Measurements from ENCODE around the gene EDIL3. TPM values are rescaled to one million over a fixed set of nuclear protein-coding genes. Genes with fewer than 3 reads are reported as not detected.

The EDIL3 gene
- total RNA-seq, 2 experiments from 2014 or later: not detected

DNA sequence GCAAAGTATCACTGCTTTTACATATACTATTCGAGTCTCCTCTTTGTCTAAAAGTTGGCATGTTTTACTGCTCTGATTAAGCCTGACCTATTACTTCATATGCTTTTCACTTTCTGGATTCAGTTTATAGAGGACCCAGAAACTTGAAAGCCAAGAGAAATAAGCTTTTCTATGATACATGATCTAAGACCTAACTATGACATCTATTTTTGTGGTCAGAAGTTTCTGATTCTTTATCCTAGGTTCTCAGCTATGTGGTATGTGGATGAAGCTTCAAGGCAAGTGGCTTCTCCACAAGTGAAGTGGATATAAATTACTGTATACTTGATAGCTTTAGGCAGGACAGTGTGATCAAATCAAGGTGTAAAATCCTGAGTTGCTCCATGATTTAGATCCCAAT lies 6.3 kb downstream of the EDIL3 start:
- H3K9me2 ChIP-seq (ENCODE audit: insufficient read depth, low read length): no peaks in the 10 kb centered on the region
- BruUV-seq (replicated peaks): no TSS peak
- no peak for DNase-seq (ENCODE audit: low spot score)
- H4K20me1 ChIP-seq (ENCODE audit: insufficient read depth, low read length): no peaks in the 10 kb centered on the region
- no peak overlapping the region for H3K27ac ChIP-seq (ENCODE audit: low read depth, low read length, poor library complexity, severe bottlenecking)
- CTCF ChIA-PET (ENCODE audit: unreplicated experiment): no interaction called here
- H3K36me3 ChIP-seq (ENCODE audit: insufficient read depth, low read length): no peaks in the 10 kb centered on the region
- H3K4me3 ChIP-seq (ENCODE audit: low read depth, low read length, poor library complexity, severe bottlenecking): no peak overlapping the region
- intact Hi-C loops (cut with micrococcal nuclease; ENCODE audit: unreplicated experiment): no loop called here
- no peak overlapping the region for H3K4me2 ChIP-seq (ENCODE audit: low read length)
- POLR2A ChIA-PET: no interaction called here
- no peak overlapping the region for H2AFZ ChIP-seq (ENCODE audit: low read length)
- H3K4me1 ChIP-seq (ENCODE audit: insufficient read depth, low read length, poor library complexity, severe bottlenecking): no peaks in the 10 kb centered on the region
- TF ChIP-seq CTCF (conservative IDR thresholded peaks at IDR 0.05; ENCODE audit: low read length) (no peak), EZH2phosphoT487 (IDR thresholded peaks at IDR 0.05; ENCODE audit: borderline replicate concordance, low read depth, low read length) (no peak)
- H3K79me2 ChIP-seq (ENCODE audit: insufficient read depth, low read depth, low read length): no peaks in the 10 kb centered on the region
- H3K9me3 ChIP-seq (ENCODE audit: low read length): no peaks in the 10 kb centered on the region

GRCh38 chr5:84376346-84376745 lies 8.3 kb downstream of the EDIL3 start:
- no TSS peak for BruUV-seq (replicated peaks)

DNA sequence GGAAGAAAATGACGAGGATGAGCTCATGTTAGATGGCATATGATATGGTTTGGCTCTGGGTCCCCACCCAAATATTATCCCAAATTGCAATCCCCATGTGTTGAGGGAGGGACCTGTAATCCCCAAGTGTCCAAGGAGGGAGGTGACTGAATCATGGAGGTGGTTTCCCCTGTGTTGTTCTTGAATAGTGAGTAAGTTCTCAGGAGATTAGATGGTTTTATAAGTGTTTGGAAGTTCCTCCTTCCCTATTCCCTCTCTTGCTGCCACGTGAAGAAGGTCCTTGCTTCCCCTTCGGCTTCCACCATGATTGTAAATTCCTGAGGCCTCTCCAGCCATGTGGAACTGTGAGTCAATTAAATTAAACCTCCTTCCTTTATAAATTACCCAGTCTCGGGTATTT lies 10.1 kb downstream of the EDIL3 start:
- no peaks in the 10 kb centered on the region for H3K36me3 ChIP-seq (ENCODE audit: insufficient read depth, low read length)
- no TSS peak for BruUV-seq (replicated peaks)
- intact Hi-C loops (cut with micrococcal nuclease; ENCODE audit: unreplicated experiment): no loop called here
- no peak overlapping the region for H2AFZ ChIP-seq (ENCODE audit: low read length)
- no peak overlapping the region for H3K4me2 ChIP-seq (ENCODE audit: low read length)
- H3K9me3 ChIP-seq (ENCODE audit: low read length): no peaks in the 10 kb centered on the region
- POLR2A ChIA-PET: no interaction called here
- DNase-seq (ENCODE audit: low spot score): no peak
- H3K4me1 ChIP-seq (ENCODE audit: insufficient read depth, low read length, poor library complexity, severe bottlenecking): no peaks in the 10 kb centered on the region
- no peak overlapping the region for H3K4me3 ChIP-seq (ENCODE audit: low read depth, low read length, poor library complexity, severe bottlenecking)
- no peaks in the 10 kb centered on the region for H3K79me2 ChIP-seq (ENCODE audit: insufficient read depth, low read depth, low read length)
- no peaks in the 10 kb centered on the region for H4K20me1 ChIP-seq (ENCODE audit: insufficient read depth, low read length)
- H3K27ac ChIP-seq (ENCODE audit: low read depth, low read length, poor library complexity, severe bottlenecking): no peak overlapping the region
- TF ChIP-seq CTCF (conservative IDR thresholded peaks at IDR 0.05; ENCODE audit: low read length) (no peak), EZH2phosphoT487 (IDR thresholded peaks at IDR 0.05; ENCODE audit: borderline replicate concordance, low read depth, low read length) (no peak)
- H3K9me2 ChIP-seq (ENCODE audit: insufficient read depth, low read length): no peaks in the 10 kb centered on the region
- CTCF ChIA-PET (ENCODE audit: unreplicated experiment): no interaction called here

More at GRCh38 chr5:84376346-84376745, 8.3 kb downstream of the EDIL3 start:
- H4K20me1 ChIP-seq (ENCODE audit: insufficient read depth, low read length): no peaks in the 10 kb centered on the region
- H3K9me2 ChIP-seq (ENCODE audit: insufficient read depth, low read length): no peaks in the 10 kb centered on the region
- CTCF ChIA-PET (ENCODE audit: unreplicated experiment): no interaction called here
- H3K79me2 ChIP-seq (ENCODE audit: insufficient read depth, low read depth, low read length): no peaks in the 10 kb centered on the region
- DNase-seq (ENCODE audit: low spot score): no peak
- H2AFZ ChIP-seq (ENCODE audit: low read length): no peak overlapping the region
- no peak overlapping the region for H3K4me2 ChIP-seq (ENCODE audit: low read length)
- H3K36me3 ChIP-seq (ENCODE audit: insufficient read depth, low read length): no peaks in the 10 kb centered on the region
- no peak for TF ChIP-seq CTCF (conservative IDR thresholded peaks at IDR 0.05; ENCODE audit: low read length)
- TF ChIP-seq EZH2phosphoT487 (IDR thresholded peaks at IDR 0.05; ENCODE audit: borderline replicate concordance, low read depth, low read length): no peak
- H3K27ac ChIP-seq (ENCODE audit: low read depth, low read length, poor library complexity, severe bottlenecking): no peak overlapping the region
- POLR2A ChIA-PET: interaction anchor here (1.4 kb wide), 1 partner anchor 27 kb away, joined by 4 read pairs; no protein-coding TSS in a partner anchor
- intact Hi-C loops (cut with micrococcal nuclease; ENCODE audit: unreplicated experiment): no loop called here
- H3K4me1 ChIP-seq (ENCODE audit: insufficient read depth, low read length, poor library complexity, severe bottlenecking): no peaks in the 10 kb centered on the region
- no peak overlapping the region for H3K4me3 ChIP-seq (ENCODE audit: low read depth, low read length, poor library complexity, severe bottlenecking)
- no peaks in the 10 kb centered on the region for H3K9me3 ChIP-seq (ENCODE audit: low read length)
